ENCODE data around the gene LYZL1.
"Not testable (repeated sequence)": the region's sequence is repeated elsewhere in the genome, so short reads cannot be mapped to it uniquely, and the experiment has no call there.

The LYZL1 gene

DNA sequence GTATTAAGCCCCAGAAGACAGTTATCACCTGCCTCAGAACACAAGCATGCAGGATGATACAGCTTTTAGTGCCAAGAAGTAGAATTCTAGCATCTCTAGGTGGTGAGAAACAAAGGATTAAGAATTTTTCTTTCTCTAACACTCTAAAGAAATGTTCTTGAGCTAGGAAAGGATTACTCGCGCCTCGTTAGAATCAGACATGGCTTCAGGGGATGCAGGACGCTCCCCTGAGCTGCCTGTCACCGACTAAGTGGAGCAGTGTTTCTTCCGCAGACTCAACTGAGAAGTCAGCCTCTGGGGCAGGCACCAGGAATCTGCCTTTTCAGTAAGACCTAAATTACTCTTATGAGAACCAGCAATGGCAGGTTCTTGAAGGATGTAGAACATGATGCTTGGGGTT lies at the start of gene LYZL1:
Gene LYZL1 (plus strand): TSS at position 165 of the 400 bp plus-strand sequence. CDS start 2,798 bp downstream, outside the sequence.
- DNase-seq (ENCODE audit: low read depth in 2 of 2), result not testable (repeated sequence)

DNA sequence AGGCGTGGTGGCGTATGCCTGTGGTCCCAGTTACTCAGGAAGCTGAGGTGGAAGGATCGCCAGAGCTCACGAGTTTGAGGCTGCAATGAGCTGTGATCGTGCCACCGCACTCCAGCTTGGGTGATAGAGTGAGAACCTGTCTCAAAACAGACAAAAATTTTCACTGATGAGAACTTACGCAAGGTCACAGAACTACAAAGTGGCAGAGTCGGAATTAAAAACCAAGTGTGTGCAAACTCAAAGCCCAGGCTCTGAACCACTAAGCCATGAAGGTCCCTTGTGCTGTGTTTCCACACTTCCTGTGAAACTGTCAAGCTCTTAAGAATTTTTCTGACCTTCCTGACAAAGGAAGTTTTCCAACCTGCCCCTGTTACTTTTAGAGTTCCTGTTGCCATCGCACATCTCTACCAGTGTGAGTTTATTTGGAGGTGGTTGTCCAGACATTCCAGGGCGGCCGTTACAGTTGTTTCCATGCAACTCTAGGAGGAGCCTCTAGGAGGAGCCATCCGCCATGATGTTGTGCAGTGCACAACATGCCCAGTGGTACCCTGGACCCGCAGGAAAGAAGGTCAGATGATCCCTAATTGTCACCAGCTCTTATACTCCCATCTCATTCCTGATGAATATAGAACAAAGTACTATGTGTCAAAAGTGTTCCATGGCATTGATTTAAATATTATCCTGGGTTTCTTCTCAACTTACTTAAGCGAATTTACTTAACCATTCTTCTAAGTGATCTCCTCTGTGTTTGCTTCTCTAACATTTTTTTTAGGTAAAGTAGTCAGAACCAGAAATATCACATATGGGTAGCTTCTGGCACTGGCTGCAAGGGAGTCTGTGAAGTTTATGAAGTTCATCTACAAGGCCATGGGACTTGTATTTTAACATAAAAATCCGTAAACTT lies 49.0 kb upstream of the LYZL1 start:
- no peak for DNase-seq (ENCODE audit: low read depth in 2 of 2)

DNA sequence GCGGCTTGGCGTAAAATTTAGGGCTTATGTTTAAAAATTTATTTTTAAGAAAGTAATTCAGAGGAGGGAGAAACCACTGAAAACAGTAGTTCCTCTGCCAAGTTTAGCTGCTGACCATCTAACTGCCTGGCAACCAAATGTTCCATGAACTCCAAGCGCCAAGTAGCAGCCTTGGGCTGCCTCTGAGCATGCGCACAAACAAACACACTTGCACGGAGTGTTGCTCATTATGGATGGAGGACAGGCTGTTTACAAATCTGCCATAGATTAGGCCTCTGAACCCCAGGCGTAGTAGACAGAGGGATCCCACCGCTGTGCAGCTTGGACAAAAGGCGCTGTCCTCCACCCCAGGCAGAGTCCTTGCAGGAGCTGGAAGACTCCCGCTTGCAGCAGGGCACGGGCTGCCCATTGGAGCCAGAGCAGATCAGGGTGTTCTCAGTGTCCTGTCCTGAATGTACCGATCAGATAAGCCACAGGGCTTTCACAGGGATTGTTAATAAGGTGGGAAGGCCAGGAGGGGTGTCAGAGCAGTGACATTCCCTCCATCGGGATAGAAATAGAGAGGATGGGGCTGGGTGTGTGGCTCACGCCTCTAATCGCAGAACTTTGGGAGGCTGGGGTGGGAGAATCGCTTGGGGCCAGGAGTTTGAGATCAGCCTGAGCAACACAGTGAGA lies 47.7 kb upstream of the LYZL1 start:
- no peak for DNase-seq (ENCODE audit: low read depth in 2 of 2)

DNA sequence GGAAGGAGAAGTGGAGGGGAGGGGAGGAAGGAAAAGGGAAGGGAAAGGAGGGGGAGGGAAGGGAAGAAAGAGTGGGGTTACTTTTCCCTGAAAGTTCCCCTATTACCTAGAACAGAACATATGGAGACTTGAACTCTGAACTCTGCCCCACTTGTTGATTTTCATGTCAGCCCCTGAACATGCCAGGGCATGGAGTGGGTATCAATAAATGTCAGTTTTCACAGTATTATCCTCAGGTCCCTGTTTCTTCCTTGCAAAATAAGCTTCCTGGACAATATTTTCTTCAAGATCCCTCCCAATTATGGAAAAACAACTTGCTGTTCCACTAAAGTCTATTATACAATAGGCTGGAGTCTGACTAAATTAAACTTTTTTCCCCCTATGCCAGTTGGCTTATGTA lies 46.9 kb upstream of the LYZL1 start:
- no peak for DNase-seq (ENCODE audit: low read depth in 2 of 2)

DNA sequence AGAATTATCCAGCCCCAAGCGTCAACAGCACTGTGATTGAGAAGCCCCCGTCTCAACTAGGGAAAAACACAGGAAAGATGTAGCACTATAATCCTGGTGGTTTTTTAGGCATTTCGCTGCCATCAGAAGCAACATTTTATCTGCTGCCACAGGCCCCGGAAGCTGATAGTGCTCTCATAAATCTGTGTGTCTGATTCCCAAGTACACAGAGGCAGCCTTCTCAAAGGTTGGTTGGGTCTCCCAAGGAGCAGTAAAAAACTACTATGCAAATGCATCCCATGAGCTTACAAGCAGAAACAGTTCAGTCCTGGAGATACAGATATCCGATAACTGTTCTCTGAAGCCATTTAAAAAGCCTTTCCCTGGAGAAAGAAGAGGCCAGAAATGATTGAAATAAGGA lies 45.8 kb upstream of the LYZL1 start:
- DNase-seq (ENCODE audit: low read depth in 2 of 2), result no peak

DNA sequence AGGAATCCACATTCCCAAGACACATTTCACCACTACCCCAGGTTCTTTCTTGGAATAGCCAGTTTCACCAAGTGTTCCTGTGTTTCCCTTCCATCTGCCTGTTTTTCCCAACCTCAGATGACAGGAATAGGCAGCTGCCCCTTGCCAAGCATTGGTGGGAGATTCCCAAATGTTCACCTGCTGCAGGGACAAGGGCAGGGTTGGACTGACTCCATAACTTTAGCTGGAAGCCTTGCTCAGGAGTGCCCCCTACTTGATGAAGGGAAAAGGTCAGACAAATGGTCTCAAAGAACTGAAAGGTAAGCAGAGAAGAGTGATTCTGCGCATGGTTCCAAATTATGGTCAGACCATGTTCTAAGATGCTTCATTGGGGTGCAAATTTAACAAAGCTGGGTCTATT lies 45.1 kb upstream of the LYZL1 start:
- no peak for DNase-seq (ENCODE audit: low read depth in 2 of 2)

DNA sequence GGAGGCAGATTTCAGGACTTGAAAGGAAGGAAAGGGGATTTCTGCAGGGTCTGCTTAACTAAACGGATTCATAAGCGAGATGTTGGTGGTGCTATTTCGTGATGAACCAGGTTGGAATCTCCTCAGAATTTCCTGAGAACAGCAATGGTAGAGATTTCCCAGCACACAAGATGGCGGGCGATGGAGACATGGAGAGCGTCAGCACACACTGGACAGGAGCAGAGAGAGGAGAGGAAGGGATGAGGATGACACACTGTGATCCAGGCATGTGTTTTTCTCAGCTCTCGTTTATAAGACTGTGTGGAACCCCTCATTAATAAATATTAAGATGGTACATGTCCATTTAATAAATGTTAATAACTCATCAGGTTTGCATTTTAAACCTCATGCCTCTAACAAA lies 43.9 kb upstream of the LYZL1 start:
- DNase-seq (ENCODE audit: low read depth in 2 of 2), result no peak

DNA sequence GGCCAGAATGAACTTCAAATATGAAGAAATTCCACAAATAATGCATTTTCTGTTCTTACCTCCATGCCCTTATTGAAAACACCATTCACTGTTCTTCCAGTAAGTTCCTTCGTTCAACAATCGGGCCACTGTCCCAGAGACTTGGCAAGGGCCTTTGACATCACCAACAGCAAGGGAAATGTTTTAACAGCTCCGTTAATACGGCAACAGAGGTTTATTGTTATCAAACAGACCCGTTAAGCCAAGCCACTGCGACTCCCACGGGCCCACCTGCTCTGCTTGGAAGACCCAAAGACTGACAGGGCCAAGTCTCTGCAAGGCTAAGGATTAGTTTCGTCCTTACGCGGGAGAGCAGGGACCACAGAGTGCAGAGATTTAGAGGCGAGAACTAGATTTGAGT lies 43.4 kb upstream of the LYZL1 start:
- no peak for DNase-seq (ENCODE audit: low read depth in 2 of 2)

DNA sequence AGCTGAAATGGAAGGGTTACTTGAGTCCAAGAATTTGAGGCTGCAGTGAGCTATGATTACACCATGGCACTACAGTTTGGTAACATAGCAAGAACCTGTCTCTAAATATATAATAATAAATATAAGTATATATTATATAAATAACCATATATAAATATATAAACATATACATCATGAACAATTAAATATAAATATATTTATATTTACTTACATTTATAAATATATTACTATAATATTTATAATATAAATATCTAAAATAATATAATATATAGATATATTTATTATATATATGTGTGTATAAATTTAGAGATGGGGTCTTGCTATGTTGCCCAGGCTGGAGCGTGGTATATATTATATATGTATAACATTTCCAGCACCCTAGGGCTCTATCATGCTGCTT lies 42.4 kb upstream of the LYZL1 start:
- no peak for DNase-seq (ENCODE audit: low read depth in 2 of 2)

DNA sequence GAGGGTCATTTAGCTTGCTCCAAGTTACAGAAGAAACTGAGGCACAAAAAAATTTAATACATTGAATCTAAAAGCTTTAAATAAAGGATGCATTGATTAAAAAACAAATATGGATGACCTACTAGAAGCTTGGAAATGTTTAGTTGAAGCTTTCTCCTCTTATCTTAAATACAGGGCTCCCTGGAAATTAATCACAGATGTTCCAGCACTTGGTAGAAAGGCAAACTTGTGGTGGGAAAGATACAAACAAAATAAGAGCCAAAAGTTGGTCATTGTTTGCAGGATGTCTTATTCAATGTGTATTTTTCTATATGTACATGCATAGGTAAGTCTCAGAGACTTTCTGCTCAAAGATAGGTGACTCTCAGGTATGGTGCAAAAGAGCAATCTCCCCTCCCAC lies 40.7 kb upstream of the LYZL1 start:
- DNase-seq (ENCODE audit: low read depth in 2 of 2), result no peak

DNA sequence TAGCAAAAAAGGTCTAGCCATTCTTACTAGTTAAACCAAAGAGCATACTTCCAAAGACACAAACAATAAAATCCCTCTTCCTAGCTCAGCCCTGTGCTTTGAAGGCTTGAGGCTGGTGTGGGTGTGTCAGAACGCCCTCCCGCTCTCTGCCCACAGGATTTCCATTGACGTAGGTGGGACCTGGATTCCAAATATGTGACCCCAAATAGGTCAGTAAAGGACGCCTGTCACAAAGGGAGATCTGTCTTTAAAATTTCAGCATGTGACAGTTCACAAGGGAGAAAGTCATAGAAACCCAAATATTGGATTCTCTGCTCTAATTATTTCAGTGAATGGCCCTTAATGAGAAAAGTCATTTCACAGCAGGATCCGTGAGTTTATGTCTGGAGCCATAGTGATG lies 39.9 kb upstream of the LYZL1 start:
- DNase-seq (ENCODE audit: low read depth in 2 of 2), result no peak

DNA sequence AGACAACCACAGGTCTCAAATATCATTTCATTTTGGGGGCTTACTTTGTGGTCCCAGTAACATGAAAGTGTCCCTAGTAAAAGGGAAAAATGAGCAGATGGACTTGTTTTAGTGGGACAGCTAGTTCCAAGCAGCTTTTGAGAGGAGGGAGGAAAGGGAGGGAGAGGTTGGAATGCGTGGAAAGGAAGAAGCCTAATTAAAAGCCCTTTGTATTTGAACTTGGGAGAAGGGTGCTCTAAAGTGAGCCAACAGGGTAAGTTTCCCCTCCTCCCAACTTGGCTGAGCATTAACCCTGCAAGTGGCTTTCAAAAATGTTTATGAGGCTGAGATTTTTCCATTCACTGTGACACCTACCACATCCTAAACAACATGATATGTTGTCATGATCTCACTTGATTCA lies 38.8 kb upstream of the LYZL1 start:
- DNase-seq (ENCODE audit: low read depth in 2 of 2), result no peak

DNA sequence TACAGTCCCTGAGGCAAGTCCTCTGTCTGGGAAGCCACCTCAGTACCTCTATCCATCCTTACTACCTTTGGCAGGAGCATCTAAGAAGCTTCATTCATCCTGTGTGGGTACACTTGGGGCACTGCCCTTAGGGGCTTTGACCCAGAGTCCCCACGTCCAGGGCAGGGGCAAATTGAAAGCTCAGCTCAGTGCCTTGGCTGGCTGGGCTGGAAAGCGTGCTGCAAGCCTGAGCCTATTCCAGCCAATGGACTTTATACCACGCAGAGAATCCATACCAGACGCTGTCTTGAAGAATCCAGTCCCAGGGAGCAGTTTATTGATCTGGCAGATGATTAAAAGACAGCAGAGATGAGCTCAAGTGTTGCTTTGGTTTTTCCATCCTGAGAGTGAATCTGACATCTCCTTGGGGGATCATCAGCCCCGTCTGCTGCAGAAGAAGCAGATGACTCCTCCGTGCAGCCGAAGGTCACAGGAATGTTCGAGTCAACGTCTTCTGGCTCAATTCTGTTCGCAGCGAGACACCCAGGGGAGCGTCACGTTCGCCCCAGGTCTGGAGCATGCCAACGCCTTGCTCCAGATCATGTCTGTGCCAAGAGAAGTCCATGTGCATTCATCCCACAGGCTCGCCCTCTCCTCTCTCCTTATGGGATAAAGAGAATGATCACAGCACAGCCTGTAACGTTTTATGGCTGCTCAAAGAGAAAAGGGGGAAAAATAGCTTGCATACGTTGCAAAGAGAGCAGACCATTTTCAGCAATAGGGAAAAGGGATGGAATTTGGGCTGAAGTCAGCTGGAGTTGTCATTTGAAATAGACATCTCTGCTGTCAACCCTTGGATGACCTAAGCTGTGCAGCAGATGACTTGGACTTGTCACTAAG lies 35.8 kb upstream of the LYZL1 start:
- DNase-seq (ENCODE audit: low read depth in 2 of 2), result no peak

DNA sequence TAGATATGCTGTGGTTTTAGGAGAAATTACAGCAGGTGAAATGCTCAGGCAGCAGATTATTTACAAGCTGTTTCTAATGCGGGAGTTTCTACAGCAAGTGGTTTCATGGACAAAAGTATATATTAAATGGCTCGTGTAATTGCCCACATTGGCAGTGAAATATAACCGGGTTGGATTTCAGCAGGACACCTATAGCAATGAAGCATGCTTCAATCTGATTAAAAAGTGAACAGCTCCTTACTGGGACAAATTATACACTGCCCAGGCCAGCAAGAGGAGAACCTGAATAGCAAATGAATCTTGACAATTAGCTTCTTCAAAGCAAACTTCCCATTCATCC lies 35.2 kb upstream of the LYZL1 start:
- no peak for DNase-seq (ENCODE audit: low read depth in 2 of 2)

DNA sequence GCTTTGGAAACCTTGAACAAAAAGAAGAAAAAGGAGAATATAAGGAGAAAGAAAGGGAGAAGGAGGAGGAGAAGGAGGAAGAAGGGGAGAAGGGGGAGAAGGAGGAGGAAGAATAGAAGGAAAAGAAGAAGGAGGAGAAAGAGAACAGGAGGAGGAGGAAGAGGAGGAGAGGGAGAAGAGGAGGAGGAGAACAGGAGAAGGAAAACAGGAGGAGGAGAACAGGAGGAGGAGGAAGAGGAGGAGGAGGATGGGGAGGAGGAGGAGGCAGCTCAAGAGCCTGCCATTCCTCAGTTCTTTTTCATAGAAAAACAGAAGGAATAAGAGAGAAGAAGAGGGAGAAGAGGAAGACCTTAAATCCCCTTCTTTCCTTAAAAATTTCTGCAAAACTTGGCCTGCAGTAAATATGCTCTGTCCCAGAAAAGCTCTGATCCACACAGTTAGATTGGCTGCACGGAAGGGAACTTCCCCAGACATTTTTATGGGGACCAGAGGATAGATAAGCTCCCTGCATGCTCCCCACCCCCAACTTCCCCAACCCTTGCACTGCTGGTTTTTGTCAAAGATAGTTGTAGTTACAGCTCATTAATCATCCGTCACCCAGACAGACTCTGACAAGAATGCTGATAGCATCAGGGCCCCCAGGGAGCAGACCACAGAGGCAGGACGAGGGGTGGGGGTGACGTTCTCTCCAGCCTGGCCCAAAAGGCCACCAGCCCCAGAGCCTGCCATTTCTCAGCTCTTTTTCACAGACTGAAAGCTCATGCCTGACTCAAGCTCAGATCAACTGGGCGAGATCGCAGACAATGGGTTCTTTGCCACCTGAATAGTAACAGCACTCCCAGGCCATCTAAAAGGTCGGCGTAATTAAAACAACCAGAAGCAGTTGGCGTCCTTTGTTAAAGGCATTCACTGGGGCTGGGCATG lies 34.5 kb upstream of the LYZL1 start:
- no peak for DNase-seq (ENCODE audit: low read depth in 2 of 2)

DNA sequence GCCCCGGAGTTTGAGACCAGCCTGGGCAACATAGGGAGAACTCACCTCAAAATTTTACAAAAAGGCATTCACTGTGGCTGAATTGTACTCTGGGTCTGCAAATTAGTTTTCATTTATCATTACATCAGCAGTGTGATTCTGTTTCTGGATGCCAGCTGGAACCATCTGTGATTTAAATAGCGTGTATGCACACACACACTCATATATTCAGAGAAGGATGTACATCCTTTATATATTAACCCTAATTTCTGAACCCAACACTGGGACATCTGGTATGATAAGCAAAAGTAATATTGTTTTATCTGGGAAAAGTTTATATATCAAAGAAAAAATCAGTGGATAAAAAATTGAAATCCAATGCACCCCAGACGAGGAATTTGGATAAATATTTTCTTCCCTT lies 33.8 kb upstream of the LYZL1 start:
- DNase-seq (ENCODE audit: low read depth in 2 of 2), result no peak

DNA sequence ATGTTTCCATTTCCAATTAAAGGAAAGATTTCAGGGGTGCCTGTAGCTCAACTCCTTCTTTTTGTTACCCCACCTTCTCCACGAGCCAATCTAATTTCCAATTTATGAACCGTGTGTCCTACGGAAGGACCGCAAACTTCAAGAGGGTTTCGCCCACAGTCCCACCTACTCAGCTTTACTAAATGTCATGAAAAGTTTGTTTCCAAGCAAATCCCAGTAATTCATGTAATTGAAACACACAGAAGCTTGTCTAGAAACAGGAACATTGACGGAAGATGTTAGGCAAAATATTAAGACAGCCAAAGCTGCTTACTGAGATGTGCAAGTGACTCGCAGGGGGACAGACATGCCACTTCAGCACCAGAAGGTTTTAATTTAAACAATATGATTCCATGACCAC lies 32.9 kb upstream of the LYZL1 start:
- no peak for DNase-seq (ENCODE audit: low read depth in 2 of 2)

DNA sequence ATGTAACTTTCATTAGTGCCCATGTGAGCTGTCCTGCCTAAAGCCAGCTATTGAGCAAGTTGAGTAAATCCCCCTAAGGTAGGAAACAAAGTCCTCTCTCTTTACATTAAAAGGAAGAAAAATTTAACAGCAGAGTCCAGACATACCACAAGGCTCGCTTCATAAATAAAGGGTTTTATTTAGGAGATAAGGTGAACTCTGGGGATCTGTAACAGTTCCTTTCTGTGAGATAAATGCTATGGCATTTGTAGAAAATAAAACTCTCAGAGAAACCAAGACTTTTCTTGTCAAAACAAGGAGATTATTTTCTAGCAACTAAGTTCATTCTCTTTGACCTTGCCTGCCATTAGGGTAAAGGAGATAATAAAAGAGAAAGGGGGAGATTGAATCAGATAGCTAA lies 32.3 kb upstream of the LYZL1 start:
- DNase-seq (ENCODE audit: low read depth in 2 of 2), result no peak

DNA sequence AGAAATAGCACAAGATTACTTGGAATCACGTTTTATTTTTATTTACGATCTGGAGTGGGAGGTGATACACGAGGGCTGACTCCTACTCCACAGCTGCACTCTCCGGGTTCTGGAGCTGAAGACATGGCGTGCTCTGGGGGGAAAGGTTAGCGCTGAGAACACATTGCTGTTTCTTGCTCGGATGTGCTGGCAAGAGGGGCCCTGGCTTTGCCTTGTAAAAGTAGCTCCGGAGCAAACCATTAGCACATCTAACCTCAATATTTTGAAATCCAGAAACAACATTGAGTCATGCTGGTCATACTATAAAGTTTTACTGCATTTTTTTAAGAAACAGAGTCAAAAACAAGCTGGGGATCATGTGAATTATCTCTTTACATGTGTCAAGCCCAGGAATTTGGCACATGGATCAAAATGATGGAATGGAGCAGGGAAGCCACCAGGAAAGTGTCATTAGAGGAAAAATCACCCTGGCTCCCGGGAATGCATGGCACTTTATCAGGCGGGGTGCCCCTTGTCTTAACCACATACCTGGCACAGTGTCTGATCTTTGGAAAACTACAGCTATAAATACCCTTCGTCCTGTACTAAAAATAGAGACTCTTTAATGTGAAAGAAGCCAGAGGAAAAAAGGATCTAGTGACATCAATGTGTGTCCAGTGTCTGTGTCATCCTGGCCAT lies 31.6 kb upstream of the LYZL1 start:
- DNase-seq (ENCODE audit: low read depth in 2 of 2), result no peak

DNA sequence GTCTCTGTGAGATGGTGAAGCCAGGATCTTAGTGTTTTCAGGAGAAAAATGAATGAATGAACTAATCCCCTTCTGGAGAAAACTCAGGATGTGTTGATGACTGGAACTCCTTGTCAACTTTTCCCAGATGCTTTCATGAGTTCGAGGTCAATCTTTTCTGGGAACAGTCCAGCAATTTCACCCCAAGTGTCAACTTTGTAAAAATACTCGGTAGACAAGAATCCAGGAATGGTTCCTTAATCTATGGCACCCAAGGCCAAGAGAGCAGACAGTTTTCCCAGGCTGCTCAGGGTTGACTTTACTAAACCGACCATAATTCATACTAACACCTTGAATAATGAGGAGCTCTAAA lies 31.1 kb upstream of the LYZL1 start:
- no peak for DNase-seq (ENCODE audit: low read depth in 2 of 2)

DNA sequence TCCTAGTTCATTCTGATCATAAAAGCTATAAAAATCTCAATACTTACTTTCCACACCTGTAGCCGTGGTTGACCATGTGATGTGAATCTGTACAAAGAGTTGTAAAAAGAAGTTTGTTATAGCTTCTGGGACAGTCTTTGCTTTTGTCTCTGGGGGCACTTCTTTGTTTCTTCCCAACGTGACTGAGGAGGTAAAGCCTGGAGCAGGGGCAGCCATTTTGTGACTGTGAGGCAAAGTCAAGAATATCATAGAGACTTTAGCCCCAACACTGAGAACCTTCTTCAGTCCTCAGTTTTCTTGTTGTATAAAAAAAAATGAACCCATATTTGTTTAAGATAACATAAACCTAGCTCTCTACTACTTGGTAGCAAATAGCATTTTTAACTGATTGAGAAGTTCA lies 29.4 kb upstream of the LYZL1 start:
- DNase-seq (ENCODE audit: low read depth in 2 of 2), result no peak
